H9 (cell line): ENCODE measurements around the gene ST8SIA2. TPM values are rescaled to one million over a fixed set of nuclear protein-coding genes. Genes with fewer than 3 reads are reported as not detected.

Experiments
- DNase-seq: peaks from one replicate; pipeline ENCODE4 v3.0.0-alpha.2; 2017
- H2AFZ ChIP-seq: one replicate; pipeline ENCODE4 v1.6.1; 2013; ENCODE audit warnings: mild to moderate bottlenecking, low read length, control low read depth, moderate library complexity
- H2AK5ac ChIP-seq: 2 replicates; pipeline ENCODE4 v1.6.1; 2013; ENCODE audit warnings: low read length, control low read depth, mixed read lengths; ENCODE audit not compliant: insufficient read length
- H2BK120ac ChIP-seq: one replicate; pipeline ENCODE4 v1.6.1; 2013; ENCODE audit warnings: low read depth, mild to moderate bottlenecking, low read length, control low read depth, inconsistent platforms; ENCODE audit not compliant: poor library complexity, severe bottlenecking
- H2BK12ac ChIP-seq: 2 replicates; pipeline ENCODE4 v1.6.1; 2013; ENCODE audit warnings: low read length, control low read depth, mixed read lengths, low read depth; ENCODE audit not compliant: insufficient read length
- H2BK15ac ChIP-seq: 2 replicates; pipeline ENCODE4 v1.6.1; 2013; ENCODE audit warnings: low read depth, low read length, control low read depth
- H2BK20ac ChIP-seq: one replicate; pipeline ENCODE4 v1.6.1; 2013; ENCODE audit warnings: low read depth, mild to moderate bottlenecking, low read length, control low read depth, inconsistent platforms; ENCODE audit not compliant: poor library complexity, severe bottlenecking
- H2BK5ac ChIP-seq: 2 replicates; pipeline ENCODE4 v1.6.1; 2013; ENCODE audit warnings: low read length, control low read depth, mixed read lengths; ENCODE audit not compliant: insufficient read length
- H3K14ac ChIP-seq: 2 replicates; pipeline ENCODE4 v1.6.1; 2013; ENCODE audit warnings: low read length, control low read depth; ENCODE audit not compliant: insufficient read depth
- H3K18ac ChIP-seq: 2 replicates; pipeline ENCODE4 v1.6.1; 2013; ENCODE audit warnings: low read depth, mild to moderate bottlenecking, mixed read lengths, low read length, control low read depth; ENCODE audit not compliant: insufficient read length
- H3K23ac ChIP-seq: 2 replicates; pipeline ENCODE4 v1.6.1; 2013; ENCODE audit warnings: low read length, control low read depth, mixed read lengths, low read depth; ENCODE audit not compliant: insufficient read length
- H3K23me2 ChIP-seq: 2 replicates; pipeline ENCODE4 v1.6.1; 2013; ENCODE audit warnings: low read depth, mild to moderate bottlenecking, mixed read lengths, low read length, control low read depth; ENCODE audit not compliant: insufficient read length, poor library complexity, severe bottlenecking
- H3K27ac ChIP-seq: 2 replicates; pipeline ENCODE4 v1.5.1; 2013; ENCODE audit warnings: low read length, control low read depth, mixed read lengths, low read depth; ENCODE audit not compliant: insufficient read length
- H3K27me3 ChIP-seq: 2 replicates; pipeline ENCODE4 v1.6.1; 2013; ENCODE audit warnings: low read length, control low read depth, inconsistent platforms; ENCODE audit not compliant: insufficient read depth
- H3K4ac ChIP-seq: 2 replicates; pipeline ENCODE4 v1.6.1; 2013; ENCODE audit warnings: low read depth, mild to moderate bottlenecking, control low read depth, inconsistent platforms, low read length, moderate library complexity
- H3K4me1 ChIP-seq: 2 replicates; pipeline ENCODE4 v1.6.1; 2013; ENCODE audit warnings: low read length, control low read depth, inconsistent platforms; ENCODE audit not compliant: insufficient read depth
- H3K4me2 ChIP-seq: 2 replicates; pipeline ENCODE4 v1.6.1; 2013; ENCODE audit warnings: low read length, control low read depth, mixed read lengths; ENCODE audit not compliant: insufficient read length, insufficient read depth
- H3K56ac ChIP-seq: 2 replicates; pipeline ENCODE4 v1.6.1; 2013; ENCODE audit warnings: low read depth, mild to moderate bottlenecking, mixed read lengths, low read length, control low read depth; ENCODE audit not compliant: insufficient read length
- H3K79me1 ChIP-seq: 2 replicates; pipeline ENCODE4 v1.6.1; 2013; ENCODE audit warnings: low read depth, mild to moderate bottlenecking, moderate library complexity, low read length, control low read depth, inconsistent platforms; ENCODE audit not compliant: insufficient read depth, poor library complexity, severe bottlenecking
- H3K79me2 ChIP-seq: 2 replicates; pipeline ENCODE4 v1.6.1; 2013; ENCODE audit warnings: low read length, control low read depth, inconsistent platforms; ENCODE audit not compliant: insufficient read depth
- H3K9ac ChIP-seq: 2 replicates; pipeline ENCODE4 v1.6.1; 2013; ENCODE audit warnings: low read length, control low read depth, mixed read lengths; ENCODE audit not compliant: insufficient read length; ENCODE audit errors: extremely low read depth
- H3K9me3 ChIP-seq: one replicate; pipeline ENCODE4 v1.6.1; 2013; ENCODE audit warnings: low read depth, low read length, inconsistent platforms; ENCODE audit not compliant: control insufficient read depth
- H3T11ph ChIP-seq: one replicate; pipeline ENCODE4 v1.6.1; 2013; ENCODE audit warnings: mild to moderate bottlenecking, low read length, control low read depth, inconsistent platforms
- H4K20me1 ChIP-seq: one replicate; pipeline ENCODE4 v1.6.1; 2013; ENCODE audit not compliant: control insufficient read depth, insufficient read length, insufficient read depth
- H4K5ac ChIP-seq: 2 replicates; pipeline ENCODE4 v1.6.1; 2013; ENCODE audit warnings: low read depth, mild to moderate bottlenecking, mixed read lengths, low read length, control low read depth; ENCODE audit not compliant: insufficient read length
- H4K8ac ChIP-seq: replicated peaks from 2 replicates; pipeline ENCODE4 v1.6.1; 2013; ENCODE audit warnings: low read length, control low read depth, mixed read lengths, low read depth; ENCODE audit not compliant: insufficient read length
- H4K91ac ChIP-seq: 2 replicates; pipeline ENCODE4 v1.6.1; 2013; ENCODE audit warnings: low read depth, mild to moderate bottlenecking, moderate library complexity, mixed read lengths, low read length, control low read depth; ENCODE audit not compliant: insufficient read length
- H3K27ac Mint-ChIP-seq, 3 experiments: 2 replicates in 2 of 3; 3 replicates in 1 of 3; pipeline ENCODE4 v1.8.0; 2020 to 2021; ENCODE audit warnings: mixed read lengths in 3 of 3, mild to moderate bottlenecking in 1 of 3, moderate library complexity in 1 of 3
- H3K27me3 Mint-ChIP-seq: 2 replicates; pipeline ENCODE4 v1.8.0; 2021; ENCODE audit warnings: low read depth, mild to moderate bottlenecking, moderate library complexity, mixed read lengths
- H3K36me3 Mint-ChIP-seq, 3 experiments: 2 replicates in 2 of 3; 3 replicates in 1 of 3; pipeline ENCODE4 v1.8.0; 2020 to 2021; ENCODE audit warnings: low read depth in 3 of 3, mixed read lengths in 3 of 3; ENCODE audit not compliant: insufficient read depth in 1 of 3
- H3K4me1 Mint-ChIP-seq, 2 experiments: 2 replicates each; pipeline ENCODE4 v1.8.0; 2020; ENCODE audit warnings: mixed read lengths in 2 of 2
- H3K4me3 Mint-ChIP-seq, 2 experiments: 2 replicates in 1 of 2; 3 replicates in 1 of 2; pipeline ENCODE4 v1.8.0; 2020 to 2021; ENCODE audit warnings: mild to moderate bottlenecking in 2 of 2, mixed read lengths in 2 of 2, moderate library complexity in 1 of 2
- H3K9me3 Mint-ChIP-seq, 2 experiments: 2 replicates in 1 of 2; 3 replicates in 1 of 2; pipeline ENCODE4 v1.8.0; 2020; ENCODE audit warnings: mild to moderate bottlenecking in 2 of 2, mixed read lengths in 2 of 2, moderate library complexity in 1 of 2
- CTCF ChIP-seq: fragments of 200-600 bp; sonication (generic); conservative IDR thresholded peaks from 3 replicates; pipeline ENCODE4 v1.8.0; 2021; ENCODE audit warnings: antibody characterized with exemption, mild to moderate bottlenecking
- WGBS: extraction: QIAGEN DNeasy Blood & Tissue Kit; methylation state at CpG from one replicate; pipeline ENCODE4 v1.1.7; 2013; ENCODE audit warnings: missing lambda C conversion rate, low lambda C conversion rate, mixed read lengths; ENCODE audit not compliant: insufficient read length; ENCODE audit errors: extremely low coverage; 5-methylcytosine and 5-hydroxymethylcytosine counted together
- total RNA-seq: library from RNA; stranded (reverse); gene quantifications from 2 replicates; pipeline ENCODE4 v1.2.1, GENCODE V29; 2021

ST8SIA2 gene
- total RNA-seq, 1 experiment from 2014 or later = 1.8 TPM

GRCh38 chr15:92407916-92408315 is 14.2 kb downstream of the ST8SIA2 start:
- no peaks in the 10 kb centered on the region for H4K20me1 ChIP-seq
- H2BK20ac ChIP-seq = no peak overlapping the region
- no peaks in the 10 kb centered on the region for H3K27me3 ChIP-seq
- H3K27me3 Mint-ChIP-seq = peaks cover 26% of the 10 kb centered on the region
- no peak overlapping the region for H3K4me3 Mint-ChIP-seq
- H3K4me1 Mint-ChIP-seq = peaks cover 3 to 19% of the 10 kb centered on the region in 2 experiments
- H2BK15ac ChIP-seq = no peak overlapping the region
- H3K18ac ChIP-seq = no peak overlapping the region
- no peaks in the 10 kb centered on the region for H3K4me1 ChIP-seq
- H3K79me2 ChIP-seq = no peaks in the 10 kb centered on the region
- H2AK5ac ChIP-seq = no peak overlapping the region
- H3K79me1 ChIP-seq = no peaks in the 10 kb centered on the region
- no peak overlapping the region for H3K27ac ChIP-seq
- H3K27ac Mint-ChIP-seq = no peak overlapping the region; a peak in 1 of 7 replicates
- no peak overlapping the region for H3K4me2 ChIP-seq
- no peak for TF ChIP-seq CTCF
- no peak for DNase-seq
- H3K56ac ChIP-seq = no peak overlapping the region
- H3K23me2 ChIP-seq = no peaks in the 10 kb centered on the region
- H2BK120ac ChIP-seq = no peak overlapping the region
- no peaks in the 10 kb centered on the region for H3K36me3 Mint-ChIP-seq
- H4K91ac ChIP-seq = no peak overlapping the region
- no peaks in the 10 kb centered on the region for H3K9me3 Mint-ChIP-seq
- H3K23ac ChIP-seq = no peak overlapping the region
- no peak overlapping the region for H3K4ac ChIP-seq
- H3T11ph ChIP-seq = no peak overlapping the region
- no peak overlapping the region for H4K5ac ChIP-seq
- no peak overlapping the region for H2BK5ac ChIP-seq
- no peak overlapping the region for H4K8ac ChIP-seq
- H3K9ac ChIP-seq = no peak overlapping the region
- H2BK12ac ChIP-seq = no peak overlapping the region
- no peak overlapping the region for H3K14ac ChIP-seq
- no peaks in the 10 kb centered on the region for H3K9me3 ChIP-seq
- no peak overlapping the region for H2AFZ ChIP-seq
- no CpG with 5 or more reads among the region's 5 CpGs for WGBS
